Mammary epithelial cell (primary cell): Measurements from ENCODE around the gene CD82.

Source experiments
- CTCF ChIP-seq, 2 donors: IDR thresholded peaks in 1 of 2; conservative IDR thresholded peaks in 1 of 2; 2 replicates each; pipeline ENCODE4 v1.5.1; 2011 to 2012; ENCODE audit warnings: inconsistent platforms in 2 of 2, low read length in 2 of 2, mild to moderate bottlenecking in 2 of 2, control low read depth in 1 of 2, low read depth in 1 of 2; ENCODE audit not compliant: insufficient read depth in 1 of 2; ENCODE audit errors: extremely low read depth in 1 of 2
- EZH2 ChIP-seq: IDR thresholded peaks from 2 replicates; pipeline ENCODE4 v1.6.1; 2012; ENCODE audit warnings: low read length, inconsistent platforms, borderline replicate concordance

DNA sequence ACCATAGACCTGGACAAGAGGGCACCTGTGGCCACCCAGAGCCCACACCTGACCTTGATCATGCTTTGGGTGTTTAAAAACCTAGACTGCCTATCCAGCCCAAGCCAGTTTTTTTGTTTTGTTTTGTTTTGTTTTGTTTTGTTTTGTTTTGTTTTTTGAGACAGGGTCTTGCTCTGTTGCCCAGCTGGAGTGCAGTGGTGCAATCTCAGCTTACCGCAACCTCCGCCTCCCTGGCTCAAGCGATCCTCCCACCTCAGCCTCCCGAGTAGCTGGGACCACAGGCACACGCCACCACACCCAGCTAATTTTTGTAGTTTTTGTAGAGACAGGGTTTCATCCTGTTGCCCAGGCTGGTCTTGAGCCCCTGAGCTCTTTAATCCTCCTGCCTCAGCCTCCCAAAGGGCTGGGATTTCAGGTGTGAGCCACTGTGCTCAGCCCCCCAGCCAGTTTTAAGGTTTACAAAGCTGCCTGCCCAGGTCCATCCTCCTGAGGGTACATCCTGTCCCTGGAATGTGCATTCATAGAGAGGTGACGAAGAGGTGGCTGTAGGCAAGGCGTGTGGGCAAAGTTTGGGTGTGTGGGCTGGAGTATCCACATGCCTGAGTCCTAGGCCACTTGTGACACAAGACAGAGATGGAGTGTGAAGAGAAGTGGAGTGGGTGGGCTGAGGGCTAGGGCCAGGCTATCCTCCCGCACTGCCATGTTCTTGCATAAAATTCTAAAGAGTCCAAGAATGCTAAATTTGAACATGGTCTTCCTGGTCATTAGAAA lies 3.3 kb upstream of the CD82 start:
- no peak for TF ChIP-seq CTCF (conservative IDR thresholded peaks at IDR 0.05 in 1 of 2, IDR thresholded peaks at IDR 0.05 in 1 of 2; ENCODE audit: extremely low read depth in 1 of 2, insufficient read depth in 1 of 2, low read depth in 1 of 2, low read length in 2 of 2)
- TF ChIP-seq EZH2: no peak
